ENCODE results near the gene AP3M1.

- TF ChIP-seq CTCF (IDR thresholded peaks at IDR 0.05): no peak
- TF ChIP-seq POLR2A (IDR thresholded peaks at IDR 0.05): no peak
- TF ChIP-seq POLR2AphosphoS5 (IDR thresholded peaks at IDR 0.05): no peak
- TF ChIP-seq EP300 (IDR thresholded peaks at IDR 0.05): no peak
Observed at GRCh38 chr10:74071157-74071556, 79.5 kb downstream of the AP3M1 start.

Data from suprapubic skin (tissue), 4 donors.